HEK293 (cell line): ENCODE results near the gene SLC39A3.

Source experiments
- CTCF ChIA-PET: fragments of 350-600 bp; formaldehyde crosslinking; extraction: SDS; loops from one replicate; lab custom pipeline; 2021; ENCODE audit warnings: antibody characterized with exemption; lab: Yijun Ruan, JAX
- POLR2A ChIA-PET: fragments of 300-600 bp; formaldehyde crosslinking; extraction: SDS; loops from one replicate; lab custom pipeline; 2020; ENCODE audit warnings: antibody characterized with exemption, inconsistent platforms; lab: Yijun Ruan, JAX
- H3K27ac ChIP-seq: fragments of 200-500 bp; sonication (Bioruptor generic); 2 replicates; pipeline ENCODE4 v1.5.1; 2014; ENCODE audit warnings: low read depth, low read length, control low read depth, inconsistent platforms; ENCODE audit errors: extremely low read depth
- H3K36me3 ChIP-seq, 2 experiments: fragments of 200-500 bp in 1 of 2; sonication (Bioruptor generic) in 1 of 2; 1 replicate in 1 of 2; 2 replicates in 1 of 2; pipeline ENCODE4 v1.5.1; 2014 to 2017; ENCODE audit warnings: inconsistent platforms in 2 of 2, low read length in 2 of 2; ENCODE audit not compliant: control insufficient read depth in 2 of 2, insufficient read depth in 1 of 2
- H3K4me1 ChIP-seq: fragments of 200-500 bp; sonication (Bioruptor generic); 2 replicates; pipeline ENCODE4 v1.5.1; 2014; ENCODE audit warnings: mild to moderate bottlenecking, low read length, inconsistent platforms; ENCODE audit not compliant: control insufficient read depth, insufficient read depth
- H3K4me3 ChIP-seq: 2 replicates; pipeline ENCODE4 v1.5.1; 2011; ENCODE audit warnings: low read depth, mild to moderate bottlenecking, control low read depth, low read length, moderate library complexity
- H3K9me3 ChIP-seq: fragments of 200-500 bp; sonication (Bioruptor generic); 2 replicates; pipeline ENCODE4 v1.5.1; 2014; ENCODE audit warnings: low read depth, low read length, inconsistent platforms; ENCODE audit not compliant: control insufficient read depth, insufficient read depth
- HIC1 ChIP-seq: fragments of 450-650 bp; formaldehyde crosslinking; IDR thresholded peaks from 2 replicates; pipeline ENCODE4 v1.5.1; 2016; ENCODE audit warnings: missing biosample characterization, missing genetic modification characterization
- SETDB1 ChIP-seq: IDR thresholded peaks from one replicate; pipeline ENCODE4 v1.6.1; 2017; ENCODE audit warnings: mild to moderate bottlenecking, low read length, moderate library complexity, mixed read lengths; ENCODE audit not compliant: insufficient read length
- ZFHX2 ChIP-seq: fragments of 450-650 bp; formaldehyde crosslinking; conservative IDR thresholded peaks from 2 replicates; pipeline ENCODE4 v1.5.1; 2016; ENCODE audit warnings: missing biosample characterization, missing genetic modification characterization
- ZFP37 ChIP-seq: fragments of 450-650 bp; formaldehyde crosslinking; IDR thresholded peaks from 2 replicates; pipeline ENCODE4 v1.5.1; 2016; ENCODE audit warnings: missing biosample characterization, missing genetic modification characterization
- ZNF280C ChIP-seq: fragments of 450-650 bp; formaldehyde crosslinking; IDR thresholded peaks from 2 replicates; pipeline ENCODE4 v1.5.1; 2016; ENCODE audit warnings: missing biosample characterization, missing genetic modification characterization
- ZNF600 ChIP-seq: fragments of 450-650 bp; formaldehyde crosslinking; IDR thresholded peaks from 2 replicates; pipeline ENCODE4 v1.5.1; 2016; ENCODE audit warnings: missing biosample characterization, missing genetic modification characterization
- ZNF645 ChIP-seq: fragments of 450-650 bp; formaldehyde crosslinking; IDR thresholded peaks from 2 replicates; pipeline ENCODE4; 2016; ENCODE audit warnings: missing biosample characterization, missing genetic modification characterization
- ZNF76 ChIP-seq: fragments of 450-650 bp; formaldehyde crosslinking; IDR thresholded peaks from 2 replicates; pipeline ENCODE4; 2016; ENCODE audit warnings: low read depth, missing biosample characterization, missing genetic modification characterization, borderline replicate concordance
- ZNF776 ChIP-seq: fragments of 450-650 bp; formaldehyde crosslinking; IDR thresholded peaks from 2 replicates; pipeline ENCODE4 v1.5.0; 2017; ENCODE audit warnings: missing biosample characterization, missing genetic modification characterization, borderline replicate concordance
- TF ChIP-seq, protein P1 (sequence below): fragments of 450-650 bp; formaldehyde crosslinking; IDR thresholded peaks from 2 replicates; pipeline ENCODE4 v1.5.1; 2016; ENCODE audit warnings: missing biosample characterization, missing genetic modification characterization, borderline replicate concordance

Gene SLC39A3

DNA sequence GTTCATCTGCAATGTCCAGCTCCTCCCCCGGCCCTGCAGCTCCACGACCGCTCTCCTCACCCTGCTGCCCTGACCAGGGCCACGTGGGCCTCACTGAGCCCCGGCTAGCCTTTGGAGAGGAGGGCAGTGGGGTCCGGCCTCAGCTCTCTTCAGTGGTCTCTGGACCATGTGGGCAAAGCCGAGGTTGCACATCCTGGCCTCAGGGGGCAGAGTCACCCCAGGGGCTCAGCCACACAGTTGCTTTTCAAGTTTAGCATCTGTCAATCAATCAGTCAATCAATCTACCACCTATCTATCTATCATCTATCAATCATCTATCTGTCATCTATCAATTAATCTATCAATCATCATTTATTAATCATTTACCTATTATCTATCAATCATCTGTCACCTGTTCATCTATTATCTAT is 15.7 kb downstream of the SLC39A3 start:
- H3K4me3 ChIP-seq, result no peak overlapping the region
- H3K9me3 ChIP-seq, result no peaks in the 10 kb centered on the region
- no peaks in the 10 kb centered on the region for H3K36me3 ChIP-seq
- H3K4me1 ChIP-seq, result no peaks in the 10 kb centered on the region
- no peak overlapping the region for H3K27ac ChIP-seq
- TF ChIP-seq, protein P1, sequence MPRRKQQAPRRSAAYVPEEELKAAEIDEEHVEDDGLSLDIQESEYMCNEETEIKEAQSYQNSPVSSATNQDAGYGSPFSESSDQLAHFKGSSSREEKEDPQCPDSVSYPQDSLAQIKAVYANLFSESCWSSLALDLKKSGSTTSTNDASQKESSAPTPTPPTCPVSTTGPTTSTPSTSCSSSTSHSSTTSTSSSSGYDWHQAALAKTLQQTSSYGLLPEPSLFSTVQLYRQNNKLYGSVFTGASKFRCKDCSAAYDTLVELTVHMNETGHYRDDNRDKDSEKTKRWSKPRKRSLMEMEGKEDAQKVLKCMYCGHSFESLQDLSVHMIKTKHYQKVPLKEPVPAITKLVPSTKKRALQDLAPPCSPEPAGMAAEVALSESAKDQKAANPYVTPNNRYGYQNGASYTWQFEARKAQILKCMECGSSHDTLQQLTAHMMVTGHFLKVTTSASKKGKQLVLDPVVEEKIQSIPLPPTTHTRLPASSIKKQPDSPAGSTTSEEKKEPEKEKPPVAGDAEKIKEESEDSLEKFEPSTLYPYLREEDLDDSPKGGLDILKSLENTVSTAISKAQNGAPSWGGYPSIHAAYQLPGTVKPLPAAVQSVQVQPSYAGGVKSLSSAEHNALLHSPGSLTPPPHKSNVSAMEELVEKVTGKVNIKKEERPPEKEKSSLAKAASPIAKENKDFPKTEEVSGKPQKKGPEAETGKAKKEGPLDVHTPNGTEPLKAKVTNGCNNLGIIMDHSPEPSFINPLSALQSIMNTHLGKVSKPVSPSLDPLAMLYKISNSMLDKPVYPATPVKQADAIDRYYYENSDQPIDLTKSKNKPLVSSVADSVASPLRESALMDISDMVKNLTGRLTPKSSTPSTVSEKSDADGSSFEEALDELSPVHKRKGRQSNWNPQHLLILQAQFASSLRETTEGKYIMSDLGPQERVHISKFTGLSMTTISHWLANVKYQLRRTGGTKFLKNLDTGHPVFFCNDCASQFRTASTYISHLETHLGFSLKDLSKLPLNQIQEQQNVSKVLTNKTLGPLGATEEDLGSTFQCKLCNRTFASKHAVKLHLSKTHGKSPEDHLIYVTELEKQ (tag by site-specific recombination), result peak; percentile 78; the same call in 1 of the 2 replicates
- TF ChIP-seq ZNF645 (tag by site-specific recombination) (no peak), ZNF600 (tag by site-specific recombination) (0 out of 2 replicates have a peak, but pooled peaks have one; percentile 3)
- CTCF ChIA-PET, result interaction anchor here (0.6 to 1.2 kb wide), 2 partner anchors 76 to 164 kb away, joined by 3 to 6 read pairs; no protein-coding TSS in a partner anchor
- POLR2A ChIA-PET, result no interaction called here

DNA sequence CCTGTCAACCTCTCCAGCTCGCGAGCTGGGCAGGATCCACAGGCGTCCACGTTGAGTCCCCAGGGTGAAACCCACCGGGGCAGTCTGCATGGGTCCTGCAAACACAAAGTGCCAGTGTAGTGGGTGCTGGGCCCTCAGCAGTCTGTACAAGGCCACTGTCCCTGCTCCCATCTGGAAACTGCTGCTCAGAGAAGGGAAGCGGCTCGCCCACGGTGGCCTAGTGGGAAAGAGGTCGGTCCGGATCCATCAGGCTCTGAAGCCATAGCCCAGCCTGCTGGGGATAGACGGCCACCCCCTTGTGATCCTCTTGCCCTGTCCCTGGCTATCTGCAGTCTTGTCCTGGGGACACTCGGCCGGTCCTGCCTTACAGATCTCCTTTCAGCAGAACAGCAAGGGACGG is 16.1 kb downstream of the SLC39A3 start:
- TF ChIP-seq ZFP37 (tag by site-specific recombination) (no peak), ZNF776 (no peak), ZNF76 (tag by site-specific recombination) (no peak), ZNF600 (tag by site-specific recombination) (peak; percentile 76), SETDB1 (no peak), HIC1 (no peak)
- ChIA-PET POLR2A (no interaction called here), CTCF (interaction anchor here (0.6 to 1.2 kb wide), 2 partner anchors 75 to 165 kb away, joined by 3 to 6 read pairs; no protein-coding TSS in a partner anchor)
- H3K4me1 ChIP-seq, result no peaks in the 10 kb centered on the region
- H3K9me3 ChIP-seq, result no peaks in the 10 kb centered on the region
- no peak overlapping the region for H3K27ac ChIP-seq
- H3K4me3 ChIP-seq, result no peak overlapping the region
- H3K36me3 ChIP-seq, result no peaks in the 10 kb centered on the region

DNA sequence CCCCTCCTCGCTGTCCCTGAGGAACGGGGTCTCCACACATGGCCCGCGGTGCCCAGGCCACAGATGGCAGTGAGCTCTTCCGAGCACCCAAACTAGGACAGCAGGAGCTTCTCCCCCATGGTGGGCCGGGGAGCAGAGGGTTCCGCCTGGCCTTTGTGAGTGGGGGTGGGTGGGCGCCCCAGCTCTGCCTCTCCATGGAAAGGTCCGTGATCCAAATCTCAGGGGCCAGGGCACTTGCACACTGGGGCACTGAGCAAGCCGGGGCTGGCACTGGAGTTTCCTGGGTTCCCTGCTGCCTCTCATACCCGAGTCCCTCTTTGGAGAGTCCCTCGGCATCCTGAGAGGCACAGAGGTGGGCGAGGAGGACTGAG is 16.5 kb downstream of the SLC39A3 start:
- TF ChIP-seq ZNF280C (tag by site-specific recombination) (no peak), ZFHX2 (0 out of 2 replicates have a peak, but pooled peaks have one; percentile 4)
- Histone ChIP-seq H3K27ac (no peak overlapping the region), H3K36me3 (no peaks in the 10 kb centered on the region), H3K4me3 (no peak overlapping the region), H3K9me3 (no peaks in the 10 kb centered on the region), H3K4me1 (no peaks in the 10 kb centered on the region)
- ChIA-PET POLR2A (no interaction called here), CTCF (interaction anchor here (0.6 to 1.2 kb wide), 2 partner anchors 75 to 165 kb away, joined by 3 to 6 read pairs; no protein-coding TSS in a partner anchor)
